ENCODE measurements around the gene PRR14L. TPM values are rescaled to one million over a fixed set of nuclear protein-coding genes. Genes with fewer than 3 reads are reported as not detected.
A peak's percentile ranks its signal among the peaks of the same experiment; 100 is the strongest.

The PRR14L gene
- total RNA-seq, 1 donor from 2014 or later = 48.2 TPM

DNA sequence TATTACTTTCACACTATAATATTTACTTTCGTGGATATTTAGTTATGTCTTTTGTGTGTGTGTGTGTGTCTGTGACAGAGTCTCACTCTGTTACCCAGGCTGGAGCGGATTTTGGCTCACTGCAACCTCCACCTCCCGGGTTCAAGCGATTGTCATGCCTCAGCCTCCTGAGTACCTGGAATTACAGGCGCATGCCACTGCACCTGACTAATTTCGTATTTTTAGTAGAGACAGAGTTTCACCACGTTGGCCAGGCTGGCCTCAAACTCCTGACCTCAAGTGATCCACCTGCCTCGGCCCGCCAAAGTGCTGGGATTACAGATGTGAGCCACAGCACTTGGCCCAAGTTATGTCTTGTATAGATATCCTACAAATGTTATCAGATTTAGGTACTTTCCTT is 97.8 kb downstream of the PRR14L start:
- no peak overlapping the region for H3K27ac Mint-ChIP-seq (ENCODE audit: unreplicated experiment)
- no peak for DNase-seq (ENCODE audit: extremely low spot score, unreplicated experiment)

DNA sequence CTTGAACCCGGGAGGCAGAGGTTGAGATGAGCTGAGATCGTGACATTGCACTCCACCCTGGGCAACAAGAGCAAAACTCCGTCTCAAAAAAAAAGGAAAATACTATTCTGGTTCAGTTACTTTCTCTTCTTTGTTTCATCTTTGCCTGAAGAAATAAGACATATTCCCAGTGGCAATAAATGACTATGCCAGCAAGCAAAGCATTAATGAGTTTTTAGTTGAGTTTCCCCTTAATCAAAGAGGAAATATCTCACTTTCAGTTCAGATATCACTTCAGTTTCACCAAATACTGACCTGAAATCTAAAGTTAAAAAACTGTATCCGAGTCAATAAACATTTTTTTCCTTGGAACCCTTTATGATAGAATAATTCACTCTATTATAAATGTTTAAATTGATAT is 98.3 kb downstream of the PRR14L start:
- Mint-ChIP-seq H3K27ac (ENCODE audit: unreplicated experiment) (no peak overlapping the region), H3K36me3 (ENCODE audit: unreplicated experiment) (peaks cover 4% of the 10 kb centered on the region), H3K4me1 (ENCODE audit: unreplicated experiment) (peaks cover 13% of the 10 kb centered on the region), H3K27me3 (ENCODE audit: unreplicated experiment) (no peaks in the 10 kb centered on the region), H3K4me3 (ENCODE audit: unreplicated experiment) (no peak overlapping the region), H3K9me3 (ENCODE audit: unreplicated experiment) (no peaks in the 10 kb centered on the region)
- DNase-seq (ENCODE audit: extremely low spot score, unreplicated experiment) = no peak
- TF ChIP-seq, protein P1, sequence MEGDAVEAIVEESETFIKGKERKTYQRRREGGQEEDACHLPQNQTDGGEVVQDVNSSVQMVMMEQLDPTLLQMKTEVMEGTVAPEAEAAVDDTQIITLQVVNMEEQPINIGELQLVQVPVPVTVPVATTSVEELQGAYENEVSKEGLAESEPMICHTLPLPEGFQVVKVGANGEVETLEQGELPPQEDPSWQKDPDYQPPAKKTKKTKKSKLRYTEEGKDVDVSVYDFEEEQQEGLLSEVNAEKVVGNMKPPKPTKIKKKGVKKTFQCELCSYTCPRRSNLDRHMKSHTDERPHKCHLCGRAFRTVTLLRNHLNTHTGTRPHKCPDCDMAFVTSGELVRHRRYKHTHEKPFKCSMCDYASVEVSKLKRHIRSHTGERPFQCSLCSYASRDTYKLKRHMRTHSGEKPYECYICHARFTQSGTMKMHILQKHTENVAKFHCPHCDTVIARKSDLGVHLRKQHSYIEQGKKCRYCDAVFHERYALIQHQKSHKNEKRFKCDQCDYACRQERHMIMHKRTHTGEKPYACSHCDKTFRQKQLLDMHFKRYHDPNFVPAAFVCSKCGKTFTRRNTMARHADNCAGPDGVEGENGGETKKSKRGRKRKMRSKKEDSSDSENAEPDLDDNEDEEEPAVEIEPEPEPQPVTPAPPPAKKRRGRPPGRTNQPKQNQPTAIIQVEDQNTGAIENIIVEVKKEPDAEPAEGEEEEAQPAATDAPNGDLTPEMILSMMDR (IDR thresholded peaks at IDR 0.05) = no peak

More for the DNA sequence above, 97.8 kb downstream of the PRR14L start:
- Mint-ChIP-seq H3K36me3 (ENCODE audit: unreplicated experiment) (peaks cover 4% of the 10 kb centered on the region), H3K4me1 (ENCODE audit: unreplicated experiment) (peaks cover 10% of the 10 kb centered on the region), H3K9me3 (ENCODE audit: unreplicated experiment) (no peaks in the 10 kb centered on the region), H3K27me3 (ENCODE audit: unreplicated experiment) (no peaks in the 10 kb centered on the region), H3K4me3 (ENCODE audit: unreplicated experiment) (no peak overlapping the region)
- TF ChIP-seq, protein P1 (IDR thresholded peaks at IDR 0.05) = no peak

DNA sequence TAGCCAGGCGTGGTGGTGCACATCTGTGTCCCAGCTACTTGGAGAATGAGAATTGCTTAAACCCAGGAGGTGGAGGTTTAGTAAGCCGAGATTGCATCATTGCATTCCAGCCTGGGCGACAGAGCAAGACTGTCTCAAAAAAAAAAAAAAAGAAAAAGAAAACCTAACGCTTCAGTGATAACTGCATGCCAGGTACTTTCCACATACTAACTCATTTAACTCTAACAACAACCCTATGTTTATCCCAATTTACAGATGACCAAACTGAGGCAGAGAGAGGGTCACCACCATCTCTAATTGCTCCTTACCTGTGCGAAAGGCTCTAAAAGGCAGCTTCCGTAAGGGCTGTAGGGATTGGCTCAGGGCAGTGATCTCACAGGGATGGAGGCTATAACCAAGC is 99.5 kb downstream of the PRR14L start:
- no peak for DNase-seq (ENCODE audit: extremely low spot score, unreplicated experiment)
- H3K27me3 Mint-ChIP-seq (ENCODE audit: unreplicated experiment) = no peaks in the 10 kb centered on the region
- peaks cover 6% of the 10 kb centered on the region for H3K36me3 Mint-ChIP-seq (ENCODE audit: unreplicated experiment)
- H3K4me1 Mint-ChIP-seq (ENCODE audit: unreplicated experiment) = peaks cover 21% of the 10 kb centered on the region
- no peak overlapping the region for H3K4me3 Mint-ChIP-seq (ENCODE audit: unreplicated experiment)
- no peaks in the 10 kb centered on the region for H3K9me3 Mint-ChIP-seq (ENCODE audit: unreplicated experiment)
- TF ChIP-seq, protein P1 (IDR thresholded peaks at IDR 0.05) = no peak
- peak overlapping the region; percentile 44 for H3K27ac Mint-ChIP-seq (ENCODE audit: unreplicated experiment)

DNA sequence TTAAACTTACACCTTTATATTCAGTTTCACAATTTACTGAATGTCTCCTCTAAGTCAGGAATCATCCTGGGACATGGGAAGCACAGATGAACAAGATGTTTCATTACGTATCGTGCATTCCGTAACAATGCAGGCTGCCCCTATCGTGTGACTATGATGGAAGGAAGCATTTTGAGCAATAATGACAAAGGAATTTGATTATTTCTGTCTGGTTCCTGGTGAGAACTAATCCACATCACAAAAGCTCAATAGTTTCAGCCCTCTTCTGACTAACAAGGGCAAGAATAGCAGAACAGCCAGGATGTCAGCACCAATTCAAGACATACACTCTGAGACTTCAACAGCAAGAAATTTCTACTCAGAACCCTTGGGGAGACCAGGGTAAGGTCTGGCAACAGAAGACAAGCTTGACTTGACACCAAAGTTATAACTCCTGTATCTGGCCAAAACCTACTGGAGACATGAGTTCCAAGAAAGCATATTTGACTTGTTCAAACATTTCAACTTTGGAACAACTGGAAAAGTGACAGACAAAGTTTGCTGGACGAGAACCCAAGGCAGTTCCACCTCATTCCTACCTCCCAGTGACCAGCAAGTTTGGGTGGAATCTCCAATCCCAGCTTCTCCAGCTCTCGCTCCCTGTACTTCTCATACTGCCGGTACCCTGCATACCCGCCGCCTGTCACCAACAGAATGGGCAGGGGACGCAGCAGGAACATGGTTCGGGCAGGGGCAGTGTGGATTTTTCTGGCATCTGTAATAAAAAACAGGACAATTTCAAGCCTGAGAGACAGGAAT is 102.2 kb downstream of the PRR14L start:
- no peak overlapping the region for H3K4me3 Mint-ChIP-seq (ENCODE audit: unreplicated experiment)
- H3K27ac Mint-ChIP-seq (ENCODE audit: unreplicated experiment) = peak overlapping the region; percentile 3
- TF ChIP-seq, protein P1 (IDR thresholded peaks at IDR 0.05) = no peak
- no peak for DNase-seq (ENCODE audit: extremely low spot score, unreplicated experiment)
- no peaks in the 10 kb centered on the region for H3K27me3 Mint-ChIP-seq (ENCODE audit: unreplicated experiment)
- H3K9me3 Mint-ChIP-seq (ENCODE audit: unreplicated experiment) = no peaks in the 10 kb centered on the region
- H3K4me1 Mint-ChIP-seq (ENCODE audit: unreplicated experiment) = peaks cover 21% of the 10 kb centered on the region
- H3K36me3 Mint-ChIP-seq (ENCODE audit: unreplicated experiment) = peaks cover 6% of the 10 kb centered on the region

DNA sequence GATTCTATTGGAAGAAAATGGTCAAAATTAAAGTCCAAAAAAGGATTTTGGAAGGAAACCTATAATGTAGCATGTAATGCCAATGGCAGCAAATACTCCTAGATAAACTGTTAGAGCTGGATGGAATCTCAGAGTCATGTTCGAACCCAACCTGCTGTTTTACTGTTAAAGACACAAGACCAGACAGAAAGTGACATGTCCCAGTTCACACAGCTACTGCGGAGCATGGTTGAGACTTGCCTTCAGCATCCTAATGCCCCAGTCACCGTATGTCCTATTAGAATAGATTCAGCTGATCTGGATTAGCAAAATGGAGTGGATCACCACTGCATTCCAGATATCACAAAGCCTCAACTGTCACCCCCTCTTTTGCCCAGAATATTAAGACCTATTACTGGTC is 102.9 kb downstream of the PRR14L start:
- H3K27me3 Mint-ChIP-seq (ENCODE audit: unreplicated experiment) = no peaks in the 10 kb centered on the region
- H3K4me3 Mint-ChIP-seq (ENCODE audit: unreplicated experiment) = no peak overlapping the region
- TF ChIP-seq, protein P1 (IDR thresholded peaks at IDR 0.05) = no peak
- H3K9me3 Mint-ChIP-seq (ENCODE audit: unreplicated experiment) = no peaks in the 10 kb centered on the region
- peaks cover 6% of the 10 kb centered on the region for H3K36me3 Mint-ChIP-seq (ENCODE audit: unreplicated experiment)
- peaks cover 21% of the 10 kb centered on the region for H3K4me1 Mint-ChIP-seq (ENCODE audit: unreplicated experiment)
- no peak for DNase-seq (ENCODE audit: extremely low spot score, unreplicated experiment)
- H3K27ac Mint-ChIP-seq (ENCODE audit: unreplicated experiment) = peak overlapping the region; percentile 13

Data from osteocyte (in vitro differentiated cells).